Mammary epithelial cell (primary cell): Measurements from ENCODE around the gene PRIM2.
"Not testable (repeated sequence)": the region's sequence is repeated elsewhere in the genome, so short reads cannot be mapped to it uniquely, and the experiment has no call there.

Experiments used
- CTCF ChIP-seq, 2 donors: IDR thresholded peaks in 1 of 2; conservative IDR thresholded peaks in 1 of 2; 2 replicates each; pipeline ENCODE4 v1.5.1; 2011 to 2012; ENCODE audit warnings: inconsistent platforms in 2 of 2, low read length in 2 of 2, mild to moderate bottlenecking in 2 of 2, control low read depth in 1 of 2, low read depth in 1 of 2; ENCODE audit not compliant: insufficient read depth in 1 of 2; ENCODE audit errors: extremely low read depth in 1 of 2
- EZH2 ChIP-seq: IDR thresholded peaks from 2 replicates; pipeline ENCODE4 v1.6.1; 2012; ENCODE audit warnings: low read length, inconsistent platforms, borderline replicate concordance

- TF ChIP-seq EZH2; CTCF (conservative IDR thresholded peaks at IDR 0.05 in 1 of 2, IDR thresholded peaks at IDR 0.05 in 1 of 2; ENCODE audit: extremely low read depth in 1 of 2, insufficient read depth in 1 of 2, low read depth in 1 of 2, low read length in 2 of 2): not testable (repeated sequence)
These were observed 212.3 kb downstream of the PRIM2 start for GRCh38 chr6:57529755-57530154.
